ENCODE measurements around the gene TSHZ3. TPM values are rescaled to one million over a fixed set of nuclear protein-coding genes. Genes with fewer than 3 reads are reported as not detected.

TSHZ3 gene
- polyA plus RNA-seq, 1 donor from 2014 or later: 2.4 TPM

GRCh38 chr19:31314156-31314555 is 35.1 kb downstream of the TSHZ3 start:
- peaks cover 1% of the 10 kb centered on the region for H3K27me3 ChIP-seq (ENCODE audit: insufficient read depth, low read depth, low read length)
- no peaks in the 10 kb centered on the region for H3K79me2 ChIP-seq (replicated peaks; ENCODE audit: insufficient read depth, low read length)
- H3F3A ChIP-seq (ENCODE audit: insufficient read depth, low read length, poor library complexity, severe bottlenecking): no peaks in the 10 kb centered on the region
- no peak overlapping the region for H3K9ac ChIP-seq (ENCODE audit: low read length)
- H3K36me3 ChIP-seq (ENCODE audit: insufficient read depth, low read length): no peaks in the 10 kb centered on the region
- H3K4me3 ChIP-seq (ENCODE audit: low read length): no peak overlapping the region
- no peak overlapping the region for H3K4me2 ChIP-seq (ENCODE audit: low read length)
- H3K27ac ChIP-seq (ENCODE audit: low read length): no peak overlapping the region
- no peaks in the 10 kb centered on the region for H4K20me1 ChIP-seq (ENCODE audit: insufficient read depth)
- no peaks in the 10 kb centered on the region for H3K9me2 ChIP-seq (ENCODE audit: insufficient read depth, low read length)
- H3K9me3 ChIP-seq (ENCODE audit: low read length): no peaks in the 10 kb centered on the region
- TF ChIP-seq SMC3 (conservative IDR thresholded peaks at IDR 0.05; ENCODE audit: poor library complexity): no peak
- TF ChIP-seq RAD21 (conservative IDR thresholded peaks at IDR 0.05): no peak
- TF ChIP-seq EZH2 (IDR thresholded peaks at IDR 0.05; ENCODE audit: borderline replicate concordance, insufficient read depth, low read length, poor library complexity, severe bottlenecking): no peak
- no peak for TF ChIP-seq MXI1 (conservative IDR thresholded peaks at IDR 0.05; ENCODE audit: poor library complexity, severe bottlenecking)
- no peak for TF ChIP-seq CTCF (IDR thresholded peaks at IDR 0.05; ENCODE audit: poor library complexity, severe bottlenecking)
- TF ChIP-seq TAF1 (IDR thresholded peaks at IDR 0.05; ENCODE audit: low read depth): no peak
- TF ChIP-seq POLR2AphosphoS5 (IDR thresholded peaks at IDR 0.05): no peak
- TF ChIP-seq, protein P1, sequence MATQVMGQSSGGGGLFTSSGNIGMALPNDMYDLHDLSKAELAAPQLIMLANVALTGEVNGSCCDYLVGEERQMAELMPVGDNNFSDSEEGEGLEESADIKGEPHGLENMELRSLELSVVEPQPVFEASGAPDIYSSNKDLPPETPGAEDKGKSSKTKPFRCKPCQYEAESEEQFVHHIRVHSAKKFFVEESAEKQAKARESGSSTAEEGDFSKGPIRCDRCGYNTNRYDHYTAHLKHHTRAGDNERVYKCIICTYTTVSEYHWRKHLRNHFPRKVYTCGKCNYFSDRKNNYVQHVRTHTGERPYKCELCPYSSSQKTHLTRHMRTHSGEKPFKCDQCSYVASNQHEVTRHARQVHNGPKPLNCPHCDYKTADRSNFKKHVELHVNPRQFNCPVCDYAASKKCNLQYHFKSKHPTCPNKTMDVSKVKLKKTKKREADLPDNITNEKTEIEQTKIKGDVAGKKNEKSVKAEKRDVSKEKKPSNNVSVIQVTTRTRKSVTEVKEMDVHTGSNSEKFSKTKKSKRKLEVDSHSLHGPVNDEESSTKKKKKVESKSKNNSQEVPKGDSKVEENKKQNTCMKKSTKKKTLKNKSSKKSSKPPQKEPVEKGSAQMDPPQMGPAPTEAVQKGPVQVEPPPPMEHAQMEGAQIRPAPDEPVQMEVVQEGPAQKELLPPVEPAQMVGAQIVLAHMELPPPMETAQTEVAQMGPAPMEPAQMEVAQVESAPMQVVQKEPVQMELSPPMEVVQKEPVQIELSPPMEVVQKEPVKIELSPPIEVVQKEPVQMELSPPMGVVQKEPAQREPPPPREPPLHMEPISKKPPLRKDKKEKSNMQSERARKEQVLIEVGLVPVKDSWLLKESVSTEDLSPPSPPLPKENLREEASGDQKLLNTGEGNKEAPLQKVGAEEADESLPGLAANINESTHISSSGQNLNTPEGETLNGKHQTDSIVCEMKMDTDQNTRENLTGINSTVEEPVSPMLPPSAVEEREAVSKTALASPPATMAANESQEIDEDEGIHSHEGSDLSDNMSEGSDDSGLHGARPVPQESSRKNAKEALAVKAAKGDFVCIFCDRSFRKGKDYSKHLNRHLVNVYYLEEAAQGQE (IDR thresholded peaks at IDR 0.05; ENCODE audit: borderline replicate concordance): no peak
- no peak for TF ChIP-seq EP300 (conservative IDR thresholded peaks at IDR 0.05; ENCODE audit: poor library complexity, severe bottlenecking)
- H2AFZ ChIP-seq (ENCODE audit: low read depth, low read length): no peak overlapping the region

GRCh38 chr19:31313291-31314030 is 35.8 kb downstream of the TSHZ3 start:
- H3K36me3 ChIP-seq (ENCODE audit: insufficient read depth, low read length): no peaks in the 10 kb centered on the region
- H3K4me3 ChIP-seq (ENCODE audit: low read length): no peak overlapping the region
- H3F3A ChIP-seq (ENCODE audit: insufficient read depth, low read length, poor library complexity, severe bottlenecking): no peaks in the 10 kb centered on the region
- H3K9ac ChIP-seq (ENCODE audit: low read length): no peak overlapping the region
- H3K79me2 ChIP-seq (replicated peaks; ENCODE audit: insufficient read depth, low read length): no peaks in the 10 kb centered on the region
- H4K20me1 ChIP-seq (ENCODE audit: insufficient read depth): no peaks in the 10 kb centered on the region
- H3K27ac ChIP-seq (ENCODE audit: low read length): no peak overlapping the region
- TF ChIP-seq, protein P1 (IDR thresholded peaks at IDR 0.05; ENCODE audit: borderline replicate concordance): no peak
- TF ChIP-seq CTCF (IDR thresholded peaks at IDR 0.05; ENCODE audit: poor library complexity, severe bottlenecking): no peak
- TF ChIP-seq TAF1 (IDR thresholded peaks at IDR 0.05; ENCODE audit: low read depth): no peak
- no peak for TF ChIP-seq EP300 (conservative IDR thresholded peaks at IDR 0.05; ENCODE audit: poor library complexity, severe bottlenecking)
- TF ChIP-seq SMC3 (conservative IDR thresholded peaks at IDR 0.05; ENCODE audit: poor library complexity): no peak
- TF ChIP-seq EZH2 (IDR thresholded peaks at IDR 0.05; ENCODE audit: borderline replicate concordance, insufficient read depth, low read length, poor library complexity, severe bottlenecking): no peak
- no peak for TF ChIP-seq MXI1 (conservative IDR thresholded peaks at IDR 0.05; ENCODE audit: poor library complexity, severe bottlenecking)
- no peak for TF ChIP-seq RAD21 (conservative IDR thresholded peaks at IDR 0.05)
- no peaks in the 10 kb centered on the region for H3K9me3 ChIP-seq (ENCODE audit: low read length)
- H2AFZ ChIP-seq (ENCODE audit: low read depth, low read length): no peak overlapping the region
- no peaks in the 10 kb centered on the region for H3K9me2 ChIP-seq (ENCODE audit: insufficient read depth, low read length)
- H3K27me3 ChIP-seq (ENCODE audit: insufficient read depth, low read depth, low read length): peaks cover 4% of the 10 kb centered on the region
- H3K4me2 ChIP-seq (ENCODE audit: low read length): no peak overlapping the region
